Gastrocnemius medialis (tissue), 4 donors: ENCODE results near the gene IL27RA.

Experiments
- POLR2A ChIP-seq, 2 donors: fragments of 450-650 bp; IDR thresholded peaks; one replicate each; pipeline ENCODE4 v1.6.1; 2017; ENCODE audit warnings: antibody characterized with exemption in 2 of 2, mild to moderate bottlenecking in 2 of 2, moderate library complexity in 2 of 2
- TF ChIP-seq, protein P1 (sequence below), 5 experiments: fragments of 450-650 bp in 3 of 5; fragments of 200-600 bp in 2 of 5; sonication (generic) in 2 of 5; IDR thresholded peaks in 4 of 5; conservative IDR thresholded peaks in 1 of 5; 1 replicate in 4 of 5; 2 replicates in 1 of 5; pipeline ENCODE4 v1.5.1; 2016 to 2019; ENCODE audit warnings: antibody characterized with exemption in 5 of 5, mild to moderate bottlenecking in 3 of 5, moderate library complexity in 3 of 5

DNA sequence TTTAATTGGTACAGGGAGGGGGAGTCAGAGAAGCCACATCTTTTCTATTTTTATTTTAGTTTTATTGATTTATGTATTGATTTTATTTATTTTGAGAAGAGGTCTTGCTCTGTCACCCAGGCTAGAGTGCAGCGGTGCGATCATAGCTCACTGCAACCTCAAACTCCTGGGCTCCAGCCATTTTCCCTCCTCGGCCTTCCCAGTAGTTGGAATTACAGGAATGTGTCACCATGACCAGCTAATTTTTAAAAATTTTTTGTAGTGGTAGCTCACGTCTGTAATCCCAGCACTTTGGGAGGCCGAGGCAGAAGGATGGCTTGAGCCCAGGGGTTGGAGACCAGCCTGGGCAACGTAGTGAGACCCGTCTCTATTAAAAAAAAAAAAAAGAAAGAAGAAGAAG, 4.1 kb downstream of the IL27RA start:
- TF ChIP-seq, protein P1, sequence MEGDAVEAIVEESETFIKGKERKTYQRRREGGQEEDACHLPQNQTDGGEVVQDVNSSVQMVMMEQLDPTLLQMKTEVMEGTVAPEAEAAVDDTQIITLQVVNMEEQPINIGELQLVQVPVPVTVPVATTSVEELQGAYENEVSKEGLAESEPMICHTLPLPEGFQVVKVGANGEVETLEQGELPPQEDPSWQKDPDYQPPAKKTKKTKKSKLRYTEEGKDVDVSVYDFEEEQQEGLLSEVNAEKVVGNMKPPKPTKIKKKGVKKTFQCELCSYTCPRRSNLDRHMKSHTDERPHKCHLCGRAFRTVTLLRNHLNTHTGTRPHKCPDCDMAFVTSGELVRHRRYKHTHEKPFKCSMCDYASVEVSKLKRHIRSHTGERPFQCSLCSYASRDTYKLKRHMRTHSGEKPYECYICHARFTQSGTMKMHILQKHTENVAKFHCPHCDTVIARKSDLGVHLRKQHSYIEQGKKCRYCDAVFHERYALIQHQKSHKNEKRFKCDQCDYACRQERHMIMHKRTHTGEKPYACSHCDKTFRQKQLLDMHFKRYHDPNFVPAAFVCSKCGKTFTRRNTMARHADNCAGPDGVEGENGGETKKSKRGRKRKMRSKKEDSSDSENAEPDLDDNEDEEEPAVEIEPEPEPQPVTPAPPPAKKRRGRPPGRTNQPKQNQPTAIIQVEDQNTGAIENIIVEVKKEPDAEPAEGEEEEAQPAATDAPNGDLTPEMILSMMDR (IDR thresholded peaks at IDR 0.05 in 4 of 5, conservative IDR thresholded peaks at IDR 0.05 in 1 of 5): no peak
- TF ChIP-seq POLR2A (IDR thresholded peaks at IDR 0.05): no peak
